WTC11 (cell line): ENCODE data around the gene ZNF608.

Experiments
- ATF3 ChIP-seq: sonication (generic); formaldehyde crosslinking; conservative IDR thresholded peaks from 2 replicates; pipeline ENCODE4 v1.8.1; 2022; ENCODE audit warnings: mild to moderate bottlenecking, missing genetic modification reagents
- E2F1 ChIP-seq: sonication (generic); formaldehyde crosslinking; IDR thresholded peaks from 2 replicates; pipeline ENCODE4 v1.8.0; 2022; ENCODE audit warnings: mild to moderate bottlenecking, missing genetic modification reagents
- ELF4 ChIP-seq: sonication (generic); formaldehyde crosslinking; IDR thresholded peaks from 2 replicates; pipeline ENCODE4 v1.8.1; 2022; ENCODE audit warnings: low read depth, mild to moderate bottlenecking, moderate library complexity, missing genetic modification reagents
- JUN ChIP-seq: sonication (generic); formaldehyde crosslinking; IDR thresholded peaks from 2 replicates; pipeline ENCODE4 v1.8.0; 2023; ENCODE audit warnings: mild to moderate bottlenecking, missing genetic modification reagents
- MXD4 ChIP-seq: fragments of 250-450 bp; sonication (Bioruptor Pico); IDR thresholded peaks from 2 replicates; pipeline ENCODE4 v1.8.0; 2021; ENCODE audit warnings: mild to moderate bottlenecking, moderate library complexity, borderline replicate concordance
- TEAD4 ChIP-seq: sonication (generic); formaldehyde crosslinking; IDR thresholded peaks from 2 replicates; pipeline ENCODE4 v1.8.0; 2022; ENCODE audit warnings: mild to moderate bottlenecking, missing genetic modification reagents
- USF2 ChIP-seq: sonication (generic); formaldehyde crosslinking; IDR thresholded peaks from 2 replicates; pipeline ENCODE4 v1.8.1; 2023; ENCODE audit warnings: mild to moderate bottlenecking, missing genetic modification reagents, moderate library complexity
- ZBTB21 ChIP-seq: sonication (generic); formaldehyde crosslinking; IDR thresholded peaks from 2 replicates; pipeline ENCODE4 v1.8.1; 2023; ENCODE audit warnings: mild to moderate bottlenecking, missing genetic modification reagents, borderline replicate concordance
- TF ChIP-seq, protein P1 (sequence below): fragments of 250-450 bp; sonication (Bioruptor Pico); conservative IDR thresholded peaks from 2 replicates; pipeline ENCODE4 v1.9.0; 2021; ENCODE audit warnings: mild to moderate bottlenecking
- TF ChIP-seq, protein P2 (sequence below): sonication (generic); formaldehyde crosslinking; IDR thresholded peaks from 2 replicates; pipeline ENCODE4 v1.8.0; 2022; ENCODE audit warnings: mild to moderate bottlenecking, missing genetic modification reagents
- TF ChIP-seq, protein P3 (sequence below): fragments of 200-600 bp; IDR thresholded peaks from 2 replicates; pipeline ENCODE4 v1.8.0; 2022; ENCODE audit warnings: antibody characterized with exemption

DNA sequence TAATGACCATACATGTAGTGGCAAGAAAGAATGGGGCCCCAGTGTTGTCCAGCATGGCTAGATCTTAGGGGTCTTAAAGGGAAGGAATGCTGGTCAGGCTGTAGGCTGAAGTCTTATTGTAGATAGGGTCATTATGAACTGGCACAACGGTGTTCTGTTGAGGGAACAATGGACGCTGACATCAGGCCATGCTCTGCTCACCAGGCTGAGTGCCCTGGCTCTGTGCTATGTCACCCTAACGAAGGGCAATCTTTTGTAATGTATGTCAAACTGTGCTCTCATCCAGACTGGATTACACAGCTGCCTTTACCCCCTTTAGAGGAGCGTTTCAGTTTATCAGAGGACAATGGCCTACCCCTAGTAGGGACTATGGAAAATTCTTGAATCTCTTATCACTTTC lies 14.6 kb upstream of the ZNF608 start:
- TF ChIP-seq, protein P1, sequence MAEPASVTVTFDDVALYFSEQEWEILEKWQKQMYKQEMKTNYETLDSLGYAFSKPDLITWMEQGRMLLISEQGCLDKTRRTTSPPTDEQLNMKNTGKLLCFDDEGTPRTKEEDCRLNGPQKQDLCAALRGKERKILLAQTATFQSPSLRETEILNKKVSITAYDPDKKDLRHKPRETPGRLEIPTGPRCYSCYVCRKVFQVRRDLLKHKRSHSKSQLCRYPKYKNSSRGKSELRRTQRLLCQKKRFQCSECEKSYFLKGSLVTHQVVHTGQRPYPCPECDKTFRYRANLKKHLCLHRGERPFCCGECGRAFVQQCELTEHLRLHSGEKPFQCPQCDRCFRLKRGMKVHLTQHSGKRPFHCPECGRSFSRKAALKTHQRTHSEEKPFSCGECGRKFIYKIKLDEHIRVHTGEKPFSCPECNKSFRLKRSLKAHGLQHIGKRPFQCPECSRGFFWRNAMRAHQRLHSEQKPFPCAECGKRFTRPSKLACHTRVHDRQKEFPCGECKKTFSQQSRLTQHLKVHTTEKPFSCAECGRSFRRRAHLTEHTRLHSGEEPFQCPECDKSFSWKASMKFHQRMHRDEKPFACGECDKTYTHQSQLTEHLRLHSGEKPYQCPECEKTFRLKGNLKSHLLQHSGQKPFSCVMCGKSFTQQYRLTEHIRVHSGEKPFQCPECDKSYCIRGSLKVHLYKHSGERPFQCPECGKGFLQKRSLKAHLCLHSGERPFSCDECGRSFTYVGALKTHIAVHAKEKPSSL (CRISPR knock-in tag): no peak
- TF ChIP-seq, protein P2, sequence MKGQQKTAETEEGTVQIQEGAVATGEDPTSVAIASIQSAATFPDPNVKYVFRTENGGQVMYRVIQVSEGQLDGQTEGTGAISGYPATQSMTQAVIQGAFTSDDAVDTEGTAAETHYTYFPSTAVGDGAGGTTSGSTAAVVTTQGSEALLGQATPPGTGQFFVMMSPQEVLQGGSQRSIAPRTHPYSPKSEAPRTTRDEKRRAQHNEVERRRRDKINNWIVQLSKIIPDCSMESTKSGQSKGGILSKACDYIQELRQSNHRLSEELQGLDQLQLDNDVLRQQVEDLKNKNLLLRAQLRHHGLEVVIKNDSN (CRISPR knock-in tag): no peak
- TF ChIP-seq, protein P3, sequence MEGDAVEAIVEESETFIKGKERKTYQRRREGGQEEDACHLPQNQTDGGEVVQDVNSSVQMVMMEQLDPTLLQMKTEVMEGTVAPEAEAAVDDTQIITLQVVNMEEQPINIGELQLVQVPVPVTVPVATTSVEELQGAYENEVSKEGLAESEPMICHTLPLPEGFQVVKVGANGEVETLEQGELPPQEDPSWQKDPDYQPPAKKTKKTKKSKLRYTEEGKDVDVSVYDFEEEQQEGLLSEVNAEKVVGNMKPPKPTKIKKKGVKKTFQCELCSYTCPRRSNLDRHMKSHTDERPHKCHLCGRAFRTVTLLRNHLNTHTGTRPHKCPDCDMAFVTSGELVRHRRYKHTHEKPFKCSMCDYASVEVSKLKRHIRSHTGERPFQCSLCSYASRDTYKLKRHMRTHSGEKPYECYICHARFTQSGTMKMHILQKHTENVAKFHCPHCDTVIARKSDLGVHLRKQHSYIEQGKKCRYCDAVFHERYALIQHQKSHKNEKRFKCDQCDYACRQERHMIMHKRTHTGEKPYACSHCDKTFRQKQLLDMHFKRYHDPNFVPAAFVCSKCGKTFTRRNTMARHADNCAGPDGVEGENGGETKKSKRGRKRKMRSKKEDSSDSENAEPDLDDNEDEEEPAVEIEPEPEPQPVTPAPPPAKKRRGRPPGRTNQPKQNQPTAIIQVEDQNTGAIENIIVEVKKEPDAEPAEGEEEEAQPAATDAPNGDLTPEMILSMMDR: no peak
- TF ChIP-seq ELF4 (CRISPR knock-in tag) (no peak), ZBTB21 (CRISPR knock-in tag) (no peak), E2F1 (no peak), TEAD4 (CRISPR knock-in tag) (no peak), JUN (CRISPR knock-in tag) (no peak), ATF3 (CRISPR knock-in tag) (no peak), MXD4 (CRISPR knock-in tag) (no peak), USF2 (CRISPR knock-in tag) (no peak)
